Stimulated activated CD4-positive, alpha-beta T cell treated with anti-CD3 and anti-CD28 coated beads, Interleukin-2, amount 100 ng/mL, for 48 hours (primary cell): Measurements from ENCODE around the gene WASF3.

Experiments used
- DNase-seq, 2 donors: peaks; one replicate each; pipeline ENCODE4 v3.0.0-alpha.2; 2020

Gene WASF3, protein sequence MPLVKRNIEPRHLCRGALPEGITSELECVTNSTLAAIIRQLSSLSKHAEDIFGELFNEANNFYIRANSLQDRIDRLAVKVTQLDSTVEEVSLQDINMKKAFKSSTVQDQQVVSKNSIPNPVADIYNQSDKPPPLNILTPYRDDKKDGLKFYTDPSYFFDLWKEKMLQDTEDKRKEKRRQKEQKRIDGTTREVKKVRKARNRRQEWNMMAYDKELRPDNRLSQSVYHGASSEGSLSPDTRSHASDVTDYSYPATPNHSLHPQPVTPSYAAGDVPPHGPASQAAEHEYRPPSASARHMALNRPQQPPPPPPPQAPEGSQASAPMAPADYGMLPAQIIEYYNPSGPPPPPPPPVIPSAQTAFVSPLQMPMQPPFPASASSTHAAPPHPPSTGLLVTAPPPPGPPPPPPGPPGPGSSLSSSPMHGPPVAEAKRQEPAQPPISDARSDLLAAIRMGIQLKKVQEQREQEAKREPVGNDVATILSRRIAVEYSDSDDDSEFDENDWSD

DNA sequence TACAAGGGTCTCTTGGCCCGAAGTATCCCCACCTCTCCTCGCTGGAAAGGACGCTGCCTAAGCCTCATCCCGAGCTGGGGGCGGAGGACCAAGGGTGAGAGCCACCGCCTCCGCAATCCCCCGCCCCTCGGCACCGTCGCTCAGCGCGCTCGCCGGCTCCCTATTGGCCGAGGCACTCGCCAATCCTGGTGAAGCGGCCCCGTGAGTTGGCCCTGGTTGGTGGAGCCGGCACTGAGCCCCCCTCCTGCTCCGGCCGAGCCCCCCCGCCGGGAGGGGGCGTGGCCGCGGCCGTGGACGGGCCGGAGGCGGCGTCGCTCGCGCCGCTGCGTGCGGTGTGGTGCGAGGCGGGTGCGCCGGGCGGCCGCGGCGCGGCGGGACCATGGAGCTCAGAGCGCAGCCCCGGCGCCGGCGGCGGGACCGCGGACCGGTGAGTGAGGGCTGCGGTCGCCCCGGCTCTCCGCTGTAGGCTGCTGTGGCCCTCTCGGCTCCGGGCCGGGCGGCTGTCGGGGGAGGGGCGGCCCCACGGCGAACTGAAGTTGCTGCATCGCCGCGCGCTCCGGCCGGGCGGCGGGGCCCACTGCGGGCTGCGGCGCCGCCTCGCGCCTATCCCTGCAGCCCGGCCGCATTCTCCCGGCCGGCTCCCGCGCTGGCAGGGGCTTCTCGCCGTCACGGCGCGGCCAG, at the start of gene WASF3:
TSS of gene WASF3 (plus strand) at position 291 of the 681 bp plus-strand sequence. CDS start 84,588 bp downstream, outside the sequence.
- DNase-seq, result peak; percentile 24 to 49

DNA sequence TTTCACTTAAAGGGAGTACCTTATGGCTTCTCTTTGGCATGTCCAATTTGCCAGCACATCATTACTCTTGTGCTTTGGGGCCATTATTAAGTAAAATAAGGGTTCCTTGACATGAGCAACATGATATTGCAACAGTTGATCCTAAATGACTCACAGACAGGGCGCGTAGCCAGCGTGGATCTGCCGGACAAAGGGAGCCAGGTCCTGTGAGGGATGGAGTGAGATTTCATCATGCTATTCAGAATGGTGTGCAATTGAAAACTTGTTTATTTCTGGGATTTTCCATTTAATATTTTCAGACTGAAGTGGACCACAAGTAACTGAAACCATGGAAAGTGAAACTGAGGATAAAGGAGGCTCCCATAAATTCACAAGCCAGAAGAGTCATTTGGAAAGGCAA, 48.6 kb upstream of the WASF3 start:
- DNase-seq, result no peak

DNA sequence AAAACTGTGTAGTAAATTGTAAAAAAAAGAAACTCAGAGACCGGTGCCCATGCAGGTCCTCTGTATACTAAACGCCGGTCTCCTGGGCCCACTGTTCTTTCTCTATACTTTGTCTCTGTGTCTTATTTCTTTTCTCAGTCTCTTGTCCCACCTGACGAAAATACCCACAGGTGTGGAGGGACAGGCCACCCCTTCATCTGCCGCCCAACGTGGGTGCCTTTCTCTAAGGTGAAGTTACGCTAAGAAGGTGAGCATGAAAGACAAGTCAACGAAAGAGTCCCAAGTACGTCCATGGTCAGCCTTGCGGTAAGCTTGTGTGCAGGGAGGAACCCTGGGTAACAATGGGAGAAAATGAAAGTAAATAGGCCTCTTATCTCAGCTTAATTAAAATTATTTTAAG, 48.0 kb upstream of the WASF3 start:
- DNase-seq, result no peak

DNA sequence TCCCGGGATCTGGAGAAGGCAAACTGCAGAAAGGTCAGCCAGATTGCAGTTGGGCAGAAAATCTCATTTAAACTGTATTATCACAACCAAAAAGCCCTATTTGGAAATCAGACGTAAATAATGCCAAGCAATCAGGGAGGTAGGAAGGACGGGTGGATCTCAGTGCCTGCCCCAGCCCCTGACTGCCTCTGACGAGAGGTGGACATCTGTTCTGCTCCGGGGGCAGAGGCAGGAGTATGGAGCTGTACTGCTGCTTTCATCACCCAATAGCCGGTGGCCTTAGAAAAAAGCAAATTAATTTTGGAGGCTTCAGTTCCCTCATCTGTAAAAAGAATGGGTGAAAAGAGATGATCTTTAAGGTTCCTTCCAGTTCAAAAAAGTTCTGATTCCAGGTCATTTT, 43.6 kb upstream of the WASF3 start:
- DNase-seq, result no peak

DNA sequence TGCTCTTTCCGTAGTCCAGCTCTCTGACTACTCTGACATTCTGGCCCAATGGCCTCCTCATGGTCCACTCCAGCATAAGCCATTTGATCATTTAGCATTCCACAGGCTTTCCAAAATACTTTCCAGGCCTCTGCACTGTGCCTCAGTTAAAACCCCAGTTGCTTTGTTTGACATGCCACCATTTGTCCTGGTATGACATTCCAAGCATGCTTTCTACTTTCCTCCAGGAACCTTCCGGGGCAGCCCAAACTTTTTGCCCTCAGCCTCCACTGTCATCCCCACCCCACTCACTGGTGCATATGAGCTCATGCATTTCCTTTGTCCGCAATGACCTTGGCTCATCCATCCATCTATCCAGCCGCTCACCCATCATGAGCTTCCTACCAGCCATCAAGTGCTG, 41.8 kb upstream of the WASF3 start:
- no peak for DNase-seq

DNA sequence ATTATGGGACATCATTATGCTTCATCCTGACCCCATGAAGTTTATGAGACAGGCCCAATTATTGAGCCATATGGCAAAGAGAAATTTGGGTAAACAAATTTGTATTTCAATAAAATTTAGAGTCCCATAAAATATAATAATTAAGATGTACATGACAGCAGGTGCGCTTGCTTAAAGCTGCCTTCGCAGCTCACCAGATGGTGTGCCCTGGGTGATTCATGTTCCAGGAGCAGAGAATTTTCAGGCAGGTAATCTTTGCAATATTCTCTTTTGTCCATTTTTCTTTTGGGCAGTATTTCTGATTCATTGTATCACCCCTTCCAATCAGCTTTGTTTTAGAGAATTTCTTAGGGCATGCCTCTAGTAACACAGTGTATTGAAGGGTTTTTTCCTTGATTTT, 39.5 kb upstream of the WASF3 start:
- DNase-seq, result no peak

DNA sequence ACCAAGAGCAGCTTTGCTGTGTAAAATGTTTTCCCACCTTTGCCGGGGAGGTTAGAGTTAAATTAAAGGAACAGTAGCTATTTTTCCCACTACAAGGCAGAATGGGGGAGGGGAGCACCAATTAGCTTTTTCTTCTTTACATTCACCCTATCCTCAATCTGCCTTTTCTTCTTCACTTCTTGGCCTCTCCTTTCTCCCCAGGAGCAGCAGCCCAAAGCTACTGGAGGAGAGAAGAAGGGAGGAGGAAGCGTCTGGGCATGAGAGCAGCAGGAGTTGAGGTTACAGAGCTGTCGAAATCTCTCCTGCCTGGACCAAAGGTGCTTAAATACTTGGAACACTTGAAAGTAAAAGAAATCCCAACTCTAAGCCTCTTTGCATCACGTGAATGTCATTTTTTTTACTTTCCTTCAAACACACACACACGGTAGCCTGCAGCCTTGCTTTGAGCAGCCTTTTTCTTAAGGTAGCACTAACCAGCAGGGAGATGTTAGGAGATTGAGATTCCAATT, 39.0 kb upstream of the WASF3 start:
- no peak for DNase-seq

DNA sequence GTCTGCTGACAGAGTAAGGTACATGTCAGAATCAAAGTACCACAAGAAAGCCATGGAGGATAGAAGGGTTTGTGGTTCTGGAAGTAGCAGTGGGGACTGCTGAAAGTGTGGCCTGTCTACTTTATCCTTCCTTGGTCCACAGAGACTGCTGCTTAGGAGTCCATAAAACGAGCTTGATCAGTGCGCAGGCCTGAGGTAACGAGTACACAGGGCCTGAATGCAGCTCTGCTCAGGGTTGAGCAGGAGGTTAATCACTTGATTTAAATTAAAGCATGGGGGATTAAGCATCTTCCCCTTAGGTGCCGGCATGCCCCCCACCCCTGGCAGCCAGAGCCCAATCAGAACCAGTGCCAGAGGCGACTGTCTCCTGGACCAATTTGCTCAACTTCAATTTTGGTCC, 34.9 kb upstream of the WASF3 start:
- no peak for DNase-seq

DNA sequence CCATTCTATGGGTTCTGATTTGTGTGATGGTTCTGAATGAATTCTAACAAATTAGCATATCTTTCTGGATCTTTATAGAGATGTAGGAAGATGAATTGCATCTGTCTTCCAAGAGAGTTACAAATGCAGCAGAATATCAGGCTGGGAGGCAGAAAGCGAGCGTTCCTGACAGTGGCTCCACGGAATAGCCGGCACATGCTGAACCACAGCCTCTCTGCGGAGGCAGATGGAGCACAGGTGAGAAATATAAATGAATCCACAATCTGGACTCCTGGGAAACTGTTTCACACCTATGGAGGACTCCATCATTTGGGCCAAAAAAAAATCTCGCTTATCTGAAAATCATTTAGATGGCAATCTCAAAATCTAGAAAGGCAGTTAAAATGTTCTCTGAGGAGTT, 34.5 kb upstream of the WASF3 start:
- DNase-seq, result no peak

DNA sequence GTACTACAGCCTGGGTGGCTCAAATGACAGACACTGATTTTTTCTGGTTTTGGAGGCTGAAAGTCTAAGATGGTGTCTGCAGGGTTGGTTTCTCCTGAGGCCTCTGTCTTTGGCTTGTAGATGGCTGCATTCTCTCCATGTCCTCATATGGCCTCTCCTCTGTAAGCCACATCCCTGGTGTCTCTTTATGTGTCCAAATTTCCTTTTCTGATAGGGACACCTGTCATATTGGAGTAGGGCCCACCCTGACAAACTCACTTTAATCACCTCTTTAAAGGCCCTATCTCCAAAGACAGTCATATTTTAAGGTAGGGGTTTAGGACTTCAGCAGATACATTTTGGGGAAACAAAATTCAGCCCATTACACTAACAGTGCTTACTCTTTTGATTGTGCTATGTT, 32.0 kb upstream of the WASF3 start:
- DNase-seq, result no peak

DNA sequence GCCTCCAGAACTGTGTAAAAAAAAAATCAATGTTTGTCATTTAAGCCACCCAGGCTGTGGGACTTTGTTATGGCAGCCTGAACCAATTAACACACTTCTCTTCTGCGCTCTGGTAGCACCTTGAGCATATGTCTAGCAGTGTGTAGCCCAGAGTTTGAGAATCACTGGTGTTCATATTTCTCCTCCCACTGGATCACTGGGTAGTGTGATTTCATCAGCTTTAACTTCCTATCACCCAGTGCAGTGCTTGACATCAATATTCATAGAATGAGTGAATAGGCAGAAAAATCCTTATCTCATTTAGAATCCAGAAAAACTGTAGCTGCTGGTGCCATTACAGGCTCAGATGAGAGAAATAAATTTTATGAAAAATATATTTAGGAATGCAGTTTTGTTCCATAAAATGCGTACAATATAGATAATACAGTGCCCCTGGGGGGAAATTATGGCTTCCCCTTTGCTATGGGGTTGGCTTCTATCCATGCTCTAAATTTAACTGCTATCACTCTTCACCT, 30.7 kb upstream of the WASF3 start:
- DNase-seq, result no peak

DNA sequence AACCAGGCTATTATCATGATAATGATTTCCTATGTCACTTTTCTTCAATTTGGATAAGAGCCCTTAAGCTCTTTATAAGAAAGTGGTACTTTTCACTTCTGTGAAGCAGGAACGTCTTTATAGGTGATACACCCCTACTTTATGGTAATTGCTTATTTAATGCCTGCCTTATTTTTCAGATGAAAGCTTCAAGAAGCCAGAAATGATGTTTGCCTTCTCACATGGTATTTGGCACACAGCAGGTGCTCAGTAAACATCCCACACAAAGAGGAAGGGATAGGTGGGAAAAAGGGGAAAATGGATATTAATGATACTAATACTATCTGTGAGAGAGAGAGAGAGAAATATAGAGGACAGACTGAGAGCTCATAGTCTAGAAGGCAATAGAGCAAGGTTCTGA, 29.0 kb upstream of the WASF3 start:
- no peak for DNase-seq

DNA sequence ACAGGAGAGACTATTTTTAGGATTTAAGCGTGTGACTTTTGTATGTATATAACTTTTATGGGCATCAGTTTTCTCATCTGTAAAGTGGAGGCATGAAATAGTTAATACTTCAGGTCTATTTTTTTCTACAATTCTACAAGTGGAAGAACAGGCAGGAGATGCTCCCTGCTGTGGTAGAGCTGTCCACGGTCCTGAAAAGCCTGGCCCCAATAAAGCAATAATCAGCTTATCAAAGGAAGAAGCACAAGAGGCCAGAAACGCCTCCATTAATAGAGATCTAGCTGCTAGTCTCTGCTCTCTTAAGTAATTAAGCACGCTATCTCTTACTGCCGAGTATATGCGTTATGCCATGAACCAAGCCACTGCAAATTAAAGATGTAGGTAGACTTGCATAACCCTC, 28.0 kb upstream of the WASF3 start:
- DNase-seq, result peak; percentile 10

DNA sequence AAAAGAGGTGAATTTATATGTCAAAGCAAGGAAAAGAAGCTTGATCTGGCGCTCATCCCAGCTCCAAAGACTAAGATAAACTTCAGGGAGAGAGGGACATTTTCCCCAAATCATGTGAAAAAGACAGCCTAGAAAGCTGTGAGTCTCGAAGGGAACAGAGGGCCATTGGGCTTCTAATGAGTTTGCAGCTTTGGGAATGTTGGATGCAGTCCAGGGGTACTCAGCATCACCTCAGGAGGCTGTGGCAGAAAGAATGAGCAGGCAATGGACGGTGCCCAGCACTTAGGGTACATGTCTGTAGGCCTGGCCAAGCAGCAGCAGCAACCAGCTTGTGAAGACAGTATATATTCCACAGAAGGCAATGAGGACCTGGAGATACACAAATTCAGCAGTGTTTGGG, 25.7 kb upstream of the WASF3 start:
- DNase-seq, result no peak

DNA sequence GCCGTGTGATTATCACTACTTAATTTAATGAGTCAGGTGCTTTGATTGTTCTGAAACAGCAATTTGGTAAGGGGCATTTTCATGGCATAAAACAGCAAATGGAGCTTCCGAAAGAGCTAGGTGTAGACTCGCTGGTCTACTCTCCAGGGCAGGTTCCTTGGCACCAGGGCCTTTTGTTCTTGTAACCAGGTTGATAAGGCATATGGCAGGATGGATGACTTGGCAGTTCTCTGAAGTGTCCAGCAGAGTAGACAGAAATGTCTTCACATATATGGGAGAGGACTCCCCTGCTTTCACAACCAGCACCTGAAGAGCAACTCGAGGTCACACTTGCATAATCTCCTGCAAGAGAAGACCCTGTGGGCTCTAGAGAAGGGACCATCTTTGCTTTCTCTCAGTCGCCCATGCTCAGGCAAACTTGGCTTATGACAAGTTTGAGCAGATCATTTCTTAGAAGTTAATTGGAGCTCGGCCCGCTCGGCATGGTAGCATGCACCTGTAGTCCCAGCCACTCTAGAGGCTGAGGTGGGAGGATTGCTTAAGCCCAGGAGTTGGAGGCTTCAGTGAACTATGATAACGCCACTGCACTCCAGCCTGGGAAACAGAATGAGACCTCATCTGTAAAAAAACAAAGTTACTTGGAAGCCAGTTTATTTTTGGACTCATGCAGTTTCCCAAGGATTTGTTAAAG, 23.3 kb upstream of the WASF3 start:
- DNase-seq, result no peak

DNA sequence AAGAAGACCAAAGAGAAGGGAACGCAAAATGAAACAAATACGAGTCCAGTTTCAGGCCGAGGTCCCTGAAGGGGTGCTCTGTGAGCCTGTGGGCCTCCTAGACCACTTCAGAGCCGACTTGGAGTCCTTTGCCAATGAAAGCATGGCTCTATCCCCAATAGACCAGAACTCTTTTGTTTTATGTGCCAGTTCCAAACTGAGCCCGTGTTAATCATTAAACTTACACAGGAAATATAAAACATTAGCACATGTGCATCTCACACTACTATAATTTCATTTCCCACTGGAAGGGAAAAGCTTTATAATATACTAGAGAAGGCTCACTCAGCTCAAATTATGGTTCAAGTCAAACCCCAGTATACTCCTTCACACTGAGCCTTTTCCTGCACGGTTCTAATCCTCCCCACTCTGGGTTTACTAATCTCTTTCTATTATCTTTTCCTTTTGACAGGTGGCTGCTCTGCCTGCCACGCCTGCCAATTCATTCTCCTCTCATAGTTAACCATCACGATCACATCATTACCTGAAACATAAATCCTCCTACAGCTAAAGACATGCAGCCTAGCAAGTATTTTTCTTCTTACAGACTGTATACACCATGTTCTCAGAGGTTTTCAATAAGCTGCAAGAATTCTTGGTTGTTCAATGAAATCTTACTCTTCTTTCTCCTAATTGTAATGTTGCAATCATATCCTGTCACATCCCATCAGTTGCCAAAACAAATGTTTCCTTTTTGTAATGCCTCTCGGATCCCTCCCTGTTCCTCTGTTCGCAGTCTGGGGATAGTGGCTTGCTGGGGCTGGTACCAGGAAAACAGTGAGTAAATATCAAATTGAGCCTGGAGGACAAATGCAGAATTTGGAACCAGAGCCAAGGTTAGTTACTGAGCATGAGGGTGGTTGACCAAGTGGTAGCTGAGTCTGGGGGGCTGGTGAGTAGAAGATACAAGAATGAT, 18.8 kb upstream of the WASF3 start:
- DNase-seq, result no peak

DNA sequence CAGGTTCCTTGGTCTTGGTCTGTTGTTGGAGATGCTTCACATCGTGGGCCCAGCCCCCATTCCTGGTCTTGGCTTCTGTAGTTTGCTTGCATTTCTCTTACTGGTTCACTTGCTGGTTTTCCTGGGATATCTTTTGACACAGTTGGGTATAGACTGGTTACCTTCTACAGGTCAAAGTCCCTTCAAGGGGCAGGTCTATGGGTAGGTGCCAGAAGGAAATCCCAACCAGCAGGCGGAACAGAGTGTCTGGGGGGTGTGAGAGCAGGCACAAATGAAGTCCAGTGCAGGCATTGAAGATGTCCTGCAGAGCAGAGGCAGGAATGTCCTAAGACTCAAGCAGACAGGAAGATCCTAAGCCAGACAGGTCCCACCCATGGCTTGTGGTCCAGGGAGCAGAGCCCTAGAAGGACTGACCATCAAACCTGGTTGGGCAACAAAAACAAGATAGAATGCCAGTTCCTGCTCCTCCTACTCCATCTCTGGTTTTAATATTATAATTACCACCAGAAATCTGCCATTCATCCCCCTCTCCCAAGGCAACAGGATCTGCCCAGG, 17.7 kb upstream of the WASF3 start:
- DNase-seq, result no peak

DNA sequence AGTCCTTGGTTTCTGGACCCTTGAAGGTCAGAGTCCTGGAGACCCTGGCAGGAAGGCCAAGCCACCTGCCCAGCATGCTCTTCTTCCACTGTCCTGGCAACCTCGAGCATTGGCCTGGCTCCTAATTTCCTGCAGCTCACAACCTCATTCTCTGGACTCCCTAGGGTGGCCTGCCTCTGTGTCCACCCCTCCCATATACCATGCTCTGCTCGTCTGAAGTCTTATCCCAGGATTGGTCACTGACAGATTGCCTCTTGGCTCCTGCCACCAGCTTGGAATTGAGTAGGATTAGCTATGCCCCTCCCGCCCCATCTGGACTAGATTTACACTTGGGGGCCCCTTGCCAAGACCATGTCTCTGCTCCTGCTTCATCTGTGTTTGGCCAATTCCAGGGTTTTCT, 17.1 kb upstream of the WASF3 start:
- no peak for DNase-seq

DNA sequence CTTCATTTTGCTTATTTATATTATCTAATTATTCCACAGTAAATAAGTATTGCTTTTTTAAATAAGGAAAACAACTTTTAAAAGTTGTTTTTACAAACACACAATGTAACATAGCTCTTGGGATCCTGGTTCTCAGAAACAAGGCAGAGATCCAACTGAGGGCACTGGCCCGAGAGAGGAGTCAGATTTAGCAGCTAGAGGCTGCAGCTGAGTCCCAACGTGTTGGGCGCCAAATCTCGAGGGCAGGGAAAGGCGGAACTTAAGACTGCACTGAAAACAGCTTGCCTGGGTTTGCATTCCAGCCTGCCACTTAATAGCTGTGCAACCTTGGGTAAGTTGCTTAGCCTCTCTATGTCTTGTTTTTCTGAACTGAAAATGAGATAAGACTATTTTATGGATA, 16.4 kb upstream of the WASF3 start:
- no peak for DNase-seq

DNA sequence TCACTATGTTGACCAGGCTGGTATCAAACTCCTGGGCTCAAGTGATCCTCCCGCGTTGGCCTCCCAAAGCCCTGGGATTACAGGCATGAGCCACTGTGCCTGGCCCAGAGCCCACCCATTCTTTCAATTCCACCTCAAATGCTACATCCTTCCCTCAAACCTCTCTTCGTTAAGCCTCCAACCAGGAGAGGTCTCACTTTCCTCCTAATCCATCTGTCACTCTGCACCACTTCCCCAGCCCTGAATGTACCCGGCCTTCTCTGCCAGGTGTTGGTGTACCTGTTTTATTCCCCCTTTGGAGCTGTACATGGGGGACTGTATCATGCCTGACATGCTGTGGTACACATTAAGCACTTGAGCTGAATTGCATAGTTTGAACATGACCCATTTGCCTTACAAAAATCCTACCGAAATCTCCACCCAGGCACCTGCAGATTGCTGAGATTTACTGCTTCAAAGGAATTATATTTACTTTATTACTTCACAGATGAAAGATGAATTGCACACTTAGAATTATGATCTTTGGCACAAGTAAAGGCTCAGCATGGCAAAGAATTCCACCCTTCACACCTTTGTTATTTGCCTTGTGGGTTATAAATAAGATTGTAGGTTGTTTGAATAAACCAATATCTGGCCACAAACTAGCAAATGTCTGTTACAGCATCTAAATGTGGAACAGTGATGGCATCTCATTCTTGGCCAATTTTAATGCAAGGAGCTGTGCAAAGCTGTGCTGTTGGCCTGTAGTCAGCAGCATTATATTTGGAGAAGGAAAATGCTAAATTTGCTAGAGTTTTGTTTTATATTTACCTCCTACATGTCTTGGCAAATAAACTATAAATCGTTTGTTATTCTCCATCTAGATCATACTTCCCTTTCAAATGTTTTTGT, 15.6 kb upstream of the WASF3 start:
- DNase-seq, result no peak

DNA sequence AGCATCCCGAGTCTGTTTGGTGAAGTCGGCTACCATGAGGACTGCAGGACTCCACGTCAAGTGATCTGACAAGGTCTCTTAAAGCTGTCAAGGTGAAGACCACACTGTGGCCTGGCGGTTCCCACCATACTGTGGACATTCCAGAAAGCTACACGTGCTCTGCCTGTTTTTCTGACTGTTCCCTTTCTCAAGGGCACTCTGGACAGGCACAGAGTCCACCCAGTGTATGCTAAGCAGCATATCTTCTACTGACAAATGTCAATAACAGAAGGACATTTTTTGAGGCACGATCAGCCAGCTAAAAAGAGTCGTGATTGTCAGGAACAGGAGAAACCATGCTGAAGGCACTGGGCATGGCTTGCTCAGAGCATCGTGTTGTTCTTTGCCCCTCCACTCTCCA, 12.8 kb upstream of the WASF3 start:
- no peak for DNase-seq
